Endodermal cell (in vitro differentiated cells): Measurements from ENCODE around the gene UBE2H. TPM values are rescaled to one million over a fixed set of nuclear protein-coding genes. Genes with fewer than 3 reads are reported as not detected.

ENCODE experiments used
- DNase-seq: peaks from one replicate; pipeline ENCODE4 v3.0.0-alpha.2; 2017
- H3K27ac ChIP-seq: 2 replicates; pipeline ENCODE4 v1.5.1; 2013; ENCODE audit warnings: mild to moderate bottlenecking, low read depth, low read length, moderate library complexity
- H3K27me3 ChIP-seq: 2 replicates; pipeline ENCODE4 v1.6.1; 2013; ENCODE audit warnings: mild to moderate bottlenecking, low read length, moderate library complexity; ENCODE audit not compliant: insufficient read depth, control insufficient read depth, poor library complexity, severe bottlenecking
- H3K36me3 ChIP-seq: 2 replicates; pipeline ENCODE4 v1.7.0; 2013; ENCODE audit warnings: mild to moderate bottlenecking, low read length, moderate library complexity; ENCODE audit not compliant: control insufficient read depth, insufficient read depth
- H3K4me1 ChIP-seq: one replicate; pipeline ENCODE4 v1.7.0; 2013; ENCODE audit warnings: low read length; ENCODE audit not compliant: control insufficient read depth, insufficient read depth
- H3K4me3 ChIP-seq: 2 replicates; pipeline ENCODE4 v1.5.1; 2013; ENCODE audit warnings: mild to moderate bottlenecking, low read length, moderate library complexity
- H3K9ac ChIP-seq: 2 replicates; pipeline ENCODE4 v1.6.1; 2013; ENCODE audit warnings: mild to moderate bottlenecking, low read length, moderate library complexity; ENCODE audit not compliant: poor library complexity, severe bottlenecking; ENCODE audit errors: extremely low read depth
- H3K9me3 ChIP-seq: 2 replicates; pipeline ENCODE4 v1.6.1; 2013; ENCODE audit warnings: mild to moderate bottlenecking, low read length, moderate library complexity; ENCODE audit not compliant: control insufficient read depth
- H3K27ac Mint-ChIP-seq: 2 replicates; pipeline ENCODE4 v1.8.0; 2020; ENCODE audit warnings: mixed read lengths
- H3K27me3 Mint-ChIP-seq: 2 replicates; pipeline ENCODE4 v1.8.0; 2021; ENCODE audit warnings: mild to moderate bottlenecking, mixed read lengths; ENCODE audit not compliant: insufficient read depth
- H3K36me3 Mint-ChIP-seq: 2 replicates; pipeline ENCODE4 v1.8.0; 2020; ENCODE audit warnings: low read depth, mixed read lengths
- H3K4me1 Mint-ChIP-seq: 2 replicates; pipeline ENCODE4 v1.8.0; 2020; ENCODE audit warnings: mixed read lengths
- H3K4me3 Mint-ChIP-seq: 2 replicates; pipeline ENCODE4 v1.8.0; 2020; ENCODE audit warnings: mild to moderate bottlenecking, moderate library complexity, mixed read lengths
- H3K9me3 Mint-ChIP-seq: 2 replicates; pipeline ENCODE4 v1.8.0; 2020; ENCODE audit warnings: mild to moderate bottlenecking, mixed read lengths
- CTCF ChIP-seq: fragments of 200-600 bp; sonication (generic); conservative IDR thresholded peaks from 2 replicates; pipeline ENCODE4 v1.5.0; 2021; ENCODE audit warnings: antibody characterized with exemption, mild to moderate bottlenecking
- WGBS, 2 experiments: methylation state at CpG; one replicate each; pipeline versions ENCODE4 v1.1.5 to v1.1.7; 2013; ENCODE audit warnings: missing lambda C conversion rate in 2 of 2, mixed read lengths in 1 of 2; ENCODE audit not compliant: insufficient coverage in 1 of 2, insufficient read length in 1 of 2; 5-methylcytosine and 5-hydroxymethylcytosine counted together
- total RNA-seq, 2 donors: library from RNA; stranded (reverse); fragmentation: NEBNext Ultra II Directional in 1 of 2; extraction: Animal tissue kit (Norgen Biotek cat#: 25700) in 1 of 2; gene quantifications; 2 replicates in 1 of 2; 3 replicates in 1 of 2; pipeline ENCODE4 v1.2.1, GENCODE V29; 2021

Gene UBE2H
- total RNA-seq, 2 donors from 2014 or later, result 74.5 to 74.7 TPM

- H3K4me1 Mint-ChIP-seq, result peaks cover 4% of the 10 kb centered on the region
- no peak overlapping the region for H3K27ac ChIP-seq
- no peaks in the 10 kb centered on the region for H3K27me3 Mint-ChIP-seq
These were observed 97.5 kb downstream of the UBE2H start for GRCh38 chr7:129855234-129855673.

GRCh38 chr7:129854401-129854800 lies 98.4 kb downstream of the UBE2H start:
- H3K36me3 ChIP-seq, result peaks cover 22% of the 10 kb centered on the region
- no peak for TF ChIP-seq CTCF
- Mint-ChIP-seq H3K4me1 (peaks cover 4% of the 10 kb centered on the region), H3K27ac (no peak overlapping the region), H3K27me3 (no peaks in the 10 kb centered on the region), H3K9me3 (no peaks in the 10 kb centered on the region), H3K4me3 (no peak overlapping the region), H3K36me3 (peaks cover 15% of the 10 kb centered on the region)
- no peak overlapping the region for H3K9ac ChIP-seq
- H3K4me3 ChIP-seq, result no peak overlapping the region
- H3K4me1 ChIP-seq, result no peaks in the 10 kb centered on the region
- 100% methylated on average over 1 of the region's 1 CpG; no CpG with 5 or more reads in 1 of the 2 experiments for WGBS, 2 experiments
- no peak for DNase-seq
- H3K9me3 ChIP-seq, result no peaks in the 10 kb centered on the region
- H3K27ac ChIP-seq, result no peak overlapping the region
- no peaks in the 10 kb centered on the region for H3K27me3 ChIP-seq

More at GRCh38 chr7:129855234-129855673, 97.5 kb downstream of the UBE2H start:
- DNase-seq, result no peak
- H3K4me3 ChIP-seq, result no peak overlapping the region
- Mint-ChIP-seq H3K27ac (no peak overlapping the region), H3K9me3 (no peaks in the 10 kb centered on the region), H3K36me3 (peaks cover 12% of the 10 kb centered on the region), H3K4me3 (no peak overlapping the region)
- WGBS, 2 experiments, result 96% methylated on average over 5 to 6 of the region's 6 CpGs
- no peaks in the 10 kb centered on the region for H3K27me3 ChIP-seq
- no peaks in the 10 kb centered on the region for H3K9me3 ChIP-seq
- peaks cover 22% of the 10 kb centered on the region for H3K36me3 ChIP-seq
- no peak overlapping the region for H3K9ac ChIP-seq
- no peak for TF ChIP-seq CTCF
- H3K4me1 ChIP-seq, result no peaks in the 10 kb centered on the region

DNA sequence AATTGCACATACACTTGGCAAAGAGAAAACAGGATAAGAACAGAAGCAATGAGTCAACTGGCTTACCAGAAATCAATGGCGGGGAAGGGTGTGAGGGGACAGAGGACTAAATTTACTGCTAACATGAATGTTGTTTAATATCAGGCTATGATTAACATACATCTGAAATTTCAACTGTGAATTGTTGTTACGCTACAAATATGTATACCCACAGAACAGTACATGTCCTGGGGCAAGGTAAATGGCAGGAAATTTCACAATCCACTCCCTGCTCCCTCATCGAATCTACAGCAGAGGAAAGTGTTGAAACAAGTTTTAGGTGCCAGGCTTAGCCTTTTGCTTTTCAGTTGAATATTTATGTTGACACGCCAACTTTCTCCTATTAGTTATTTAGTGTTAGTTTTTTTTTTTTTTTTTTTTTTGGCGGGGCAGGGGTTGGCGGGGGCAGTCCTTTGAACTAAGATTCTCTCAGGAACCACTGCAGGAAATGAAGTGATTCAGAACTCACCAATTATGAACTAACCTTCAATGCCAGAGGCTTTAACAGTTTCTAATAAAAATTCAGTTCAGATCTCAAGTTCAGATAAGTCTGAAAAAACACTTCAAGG lies 99.0 kb downstream of the UBE2H start:
- Histone ChIP-seq H3K9ac (no peak overlapping the region), H3K27me3 (no peaks in the 10 kb centered on the region), H3K36me3 (peaks cover 16% of the 10 kb centered on the region), H3K27ac (no peak overlapping the region), H3K4me3 (no peak overlapping the region), H3K9me3 (no peaks in the 10 kb centered on the region), H3K4me1 (no peaks in the 10 kb centered on the region)
- 93% methylated on average over 5 of the region's 6 CpGs; no CpG with 5 or more reads in 1 of the 2 experiments for WGBS, 2 experiments
- no peak for TF ChIP-seq CTCF
- no peak for DNase-seq
- no peaks in the 10 kb centered on the region for H3K9me3 Mint-ChIP-seq
- no peaks in the 10 kb centered on the region for H3K27me3 Mint-ChIP-seq
- H3K36me3 Mint-ChIP-seq, result peaks cover 15% of the 10 kb centered on the region
- no peak overlapping the region for H3K4me3 Mint-ChIP-seq
- no peak overlapping the region for H3K27ac Mint-ChIP-seq
- peaks cover 4% of the 10 kb centered on the region for H3K4me1 Mint-ChIP-seq
